ENCODE data around the gene ALOXE3.

The ALOXE3 gene

GRCh38 chr17:8142158-8142886 is 24.0 kb upstream of the ALOXE3 start:
- DNase-seq (ENCODE audit: low read depth in 2 of 2) = no peak

DNA sequence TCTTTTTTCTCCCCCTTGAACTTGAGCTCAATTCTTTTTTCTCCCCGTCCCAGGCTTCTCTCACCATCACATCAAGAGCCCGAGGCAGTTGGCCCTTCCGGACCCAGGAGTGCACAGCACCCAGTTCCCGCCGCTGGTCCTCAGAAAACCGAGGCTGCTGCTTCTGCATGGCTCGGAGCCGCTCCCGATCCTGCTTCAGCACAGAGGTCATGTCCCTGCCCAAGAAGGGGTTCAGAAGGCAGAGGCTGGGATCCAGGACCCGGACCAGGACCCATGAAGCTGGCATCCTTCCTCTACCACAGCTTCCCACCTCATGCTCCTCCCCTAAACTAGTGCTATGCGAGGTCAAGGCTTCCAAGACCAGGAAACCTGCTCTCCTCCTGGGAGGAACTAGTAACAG is 23.4 kb upstream of the ALOXE3 start:
- DNase-seq (ENCODE audit: low read depth in 2 of 2) = no peak

GRCh38 chr17:8141045-8141444 is 22.7 kb upstream of the ALOXE3 start:
- DNase-seq (ENCODE audit: low read depth in 2 of 2) = no peak

DNA sequence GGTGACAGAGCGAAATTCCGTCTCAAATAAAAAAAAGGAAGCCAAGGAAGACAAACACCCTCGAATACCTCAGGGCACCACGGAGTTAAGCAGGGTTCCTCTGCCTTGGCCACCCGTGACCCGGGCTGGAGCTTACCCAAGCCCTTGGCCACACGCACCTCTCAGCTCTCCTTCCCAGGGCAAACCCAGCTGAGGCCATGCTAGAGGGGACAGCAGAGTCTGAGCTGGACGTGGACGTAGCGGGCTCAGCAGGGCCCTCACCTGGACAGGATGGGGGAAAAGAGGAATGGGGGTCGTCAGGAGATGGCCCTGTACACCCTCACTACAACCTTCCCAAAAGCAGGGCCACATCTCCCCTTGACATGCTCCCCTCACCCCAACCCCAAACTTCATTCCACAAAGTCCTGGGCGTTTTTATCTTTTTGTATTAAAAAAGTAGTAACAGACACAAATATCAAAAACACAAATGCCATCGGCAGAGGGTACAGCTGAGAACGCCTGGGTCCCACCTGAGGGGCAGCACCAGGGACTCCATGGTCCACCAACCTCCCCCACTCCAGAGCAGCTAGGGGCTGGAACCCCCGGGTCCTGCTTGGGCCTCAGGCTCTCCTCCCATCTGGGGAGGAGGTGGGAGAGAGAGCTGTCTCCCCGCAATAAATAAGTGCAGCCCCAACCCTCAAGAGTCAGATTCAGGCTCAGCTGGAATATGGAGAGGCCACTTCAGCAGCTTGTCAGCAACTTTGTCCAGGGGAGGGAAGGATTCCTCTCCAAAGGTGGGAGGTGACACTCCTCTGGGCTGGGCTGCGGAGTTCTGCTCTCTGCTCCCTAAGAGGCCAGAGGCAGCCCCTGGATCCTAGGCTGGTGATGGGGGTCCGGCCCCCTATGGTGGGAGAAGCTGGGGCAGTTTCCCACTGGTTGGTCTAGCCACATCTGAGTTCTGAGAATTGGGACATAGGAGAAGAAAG is 22.0 kb upstream of the ALOXE3 start:
- DNase-seq (ENCODE audit: low read depth in 2 of 2) = no peak

- peak; percentile 94 to 95 for DNase-seq (ENCODE audit: low read depth in 2 of 2)
Measured at GRCh38 chr17:8138672-8139371, 20.5 kb upstream of the ALOXE3 start.

- no peak for DNase-seq (ENCODE audit: low read depth in 2 of 2)
Measured at GRCh38 chr17:8138374-8138671, 20.0 kb upstream of the ALOXE3 start.

GRCh38 chr17:8137645-8138373 is 19.5 kb upstream of the ALOXE3 start:
- DNase-seq (ENCODE audit: low read depth in 2 of 2) = no peak

GRCh38 chr17:8133941-8134340 is 15.6 kb upstream of the ALOXE3 start:
- DNase-seq (ENCODE audit: low read depth in 2 of 2) = no peak

DNA sequence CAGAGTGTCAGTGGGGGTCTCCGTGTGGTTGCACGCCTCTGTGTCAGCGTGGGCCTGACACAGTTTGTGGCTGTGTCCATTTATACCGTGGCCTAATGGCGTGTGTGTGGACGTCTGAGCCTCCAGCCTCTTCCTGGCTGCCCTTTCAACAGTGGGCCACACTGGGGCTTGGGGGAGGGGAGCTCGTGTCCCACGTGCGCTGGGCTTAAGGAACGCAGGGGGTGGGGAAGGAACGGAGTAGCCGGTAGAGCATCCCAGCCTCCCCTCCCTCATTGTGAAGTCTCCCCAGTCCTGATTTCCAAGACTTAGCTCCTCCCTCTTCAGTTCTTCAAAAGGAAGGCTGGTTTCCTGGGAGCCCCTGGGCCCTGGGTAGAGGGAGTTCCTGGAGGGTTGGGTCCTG is 15.1 kb upstream of the ALOXE3 start:
- DNase-seq (ENCODE audit: low read depth in 2 of 2) = no peak

DNA sequence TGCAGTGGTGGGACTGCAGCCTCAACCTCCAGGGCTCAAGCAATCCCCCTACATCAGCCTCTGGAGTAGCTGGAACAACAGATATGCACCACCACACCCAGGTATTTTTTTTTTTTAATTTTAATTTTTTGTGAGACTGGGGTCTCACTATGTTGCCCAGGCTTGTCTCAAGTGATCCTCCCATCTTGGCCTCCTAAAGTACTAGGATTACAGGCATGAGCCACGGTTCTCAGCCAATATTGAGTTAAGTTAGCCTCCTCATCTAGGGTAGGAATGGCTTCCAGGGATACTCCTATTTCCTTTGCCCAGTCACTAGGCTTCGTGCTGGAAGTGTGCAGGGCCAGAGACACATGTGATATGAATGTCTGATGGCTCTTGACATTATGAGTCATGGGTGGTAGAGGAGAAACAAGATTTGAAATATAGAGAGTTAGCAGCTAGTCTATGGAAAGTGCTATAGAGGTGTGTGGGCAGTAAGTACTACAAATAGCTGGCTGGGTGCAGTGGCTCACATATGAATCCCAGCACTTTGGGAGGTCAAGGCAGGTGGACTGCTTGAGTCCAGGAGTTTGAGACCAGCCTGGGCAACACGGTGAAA is 13.6 kb upstream of the ALOXE3 start:
- DNase-seq (ENCODE audit: low read depth in 2 of 2) = no peak

- DNase-seq (ENCODE audit: low read depth in 2 of 2) = no peak
Measured at GRCh38 chr17:8128125-8128784, 9.9 kb upstream of the ALOXE3 start.

DNA sequence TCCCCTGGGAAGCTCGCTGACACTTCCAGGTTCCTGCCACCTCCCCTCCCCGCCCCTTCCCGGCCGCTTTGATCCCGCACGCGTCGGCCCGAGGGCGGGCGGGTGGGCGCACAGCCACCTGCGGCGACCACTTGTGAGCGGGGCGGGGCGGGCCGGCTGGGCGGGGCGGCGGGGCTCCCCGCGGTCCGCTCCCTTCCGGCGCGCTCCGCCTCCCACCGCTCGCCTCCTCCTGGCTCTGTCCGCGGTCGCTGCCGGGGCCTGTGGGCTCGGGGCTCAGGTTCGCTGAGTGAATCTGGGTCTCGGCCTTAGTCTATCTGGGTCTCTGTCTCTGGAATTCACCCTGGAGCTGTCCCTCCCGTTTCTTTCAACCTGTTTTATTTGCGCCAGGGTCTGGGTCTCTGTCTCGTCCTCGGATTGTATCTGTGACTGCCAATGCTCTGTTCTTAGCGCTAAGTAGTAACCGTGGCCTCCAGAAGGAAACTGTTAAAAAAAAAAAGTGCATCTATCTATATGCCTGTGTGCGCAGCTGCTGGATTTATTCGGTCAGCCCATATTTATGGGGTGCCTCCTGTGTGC is 8.3 kb upstream of the ALOXE3 start:
- DNase-seq (ENCODE audit: low read depth in 2 of 2) = no peak

DNA sequence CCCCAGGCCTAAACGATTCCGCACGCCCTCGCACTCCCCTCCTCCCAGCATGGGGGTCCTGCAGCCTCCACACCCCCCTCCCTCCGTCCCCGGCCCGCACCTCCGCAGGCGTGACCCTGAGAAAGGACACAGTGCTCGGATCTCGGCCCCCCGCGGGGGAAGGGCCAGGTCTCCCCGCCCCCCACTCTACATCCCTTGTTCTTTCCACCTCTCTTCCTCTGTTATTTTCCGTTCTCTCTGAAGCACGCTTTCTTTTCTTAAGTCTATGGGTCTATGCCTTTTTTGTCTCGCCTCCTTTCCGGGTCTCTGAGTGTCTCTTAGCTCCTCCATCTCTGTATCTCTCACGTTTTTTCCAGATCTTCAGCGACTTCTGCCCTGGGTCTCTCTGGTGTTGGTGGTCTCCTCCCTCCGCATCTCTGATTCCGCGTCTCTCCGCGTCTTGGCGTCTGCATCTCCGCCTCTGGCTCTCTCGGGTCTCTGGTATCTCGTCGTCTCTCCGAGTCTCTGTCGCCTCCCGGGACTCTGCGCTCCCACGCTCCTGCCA is 7.7 kb upstream of the ALOXE3 start:
- DNase-seq (ENCODE audit: low read depth in 2 of 2) = no peak

DNA sequence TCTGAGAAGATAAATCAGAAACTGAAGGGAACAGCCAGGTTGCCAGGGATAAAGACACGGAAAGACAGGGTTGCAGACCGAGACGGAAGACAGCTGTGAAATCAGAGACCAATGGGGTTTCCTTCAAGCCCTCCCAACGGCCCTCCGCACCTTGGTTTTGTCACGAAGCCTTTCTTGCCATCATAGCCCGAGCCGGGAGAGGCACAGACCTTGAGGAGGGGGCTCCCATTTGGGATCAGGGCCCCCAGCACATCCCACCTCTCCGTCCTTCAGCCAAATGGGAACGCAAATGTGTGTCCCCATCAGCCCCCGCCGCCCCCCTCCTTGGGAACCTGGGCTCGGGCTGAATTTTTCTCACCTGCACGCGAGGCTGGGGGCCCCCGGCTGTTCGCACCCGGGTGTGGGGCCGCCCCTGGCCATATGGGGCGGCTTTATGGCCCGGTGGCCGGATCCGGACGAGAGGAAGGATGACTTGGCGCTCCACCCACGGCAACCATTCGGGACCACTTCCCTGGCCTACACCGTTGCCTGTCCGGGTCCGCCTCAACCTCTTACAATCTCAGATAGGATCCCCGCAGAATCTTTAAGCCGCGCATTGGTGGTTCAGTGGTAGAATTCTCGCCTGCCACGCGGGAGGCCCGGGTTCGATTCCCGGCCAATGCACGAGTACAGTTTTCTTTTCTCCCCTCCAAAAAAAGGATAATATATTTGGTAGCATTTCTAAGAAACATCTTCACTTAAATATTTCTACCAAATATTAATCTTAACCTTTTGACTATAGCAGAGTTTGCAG is 7.0 kb upstream of the ALOXE3 start:
- DNase-seq (ENCODE audit: low read depth in 2 of 2) = peak; percentile 85 to 86

DNA sequence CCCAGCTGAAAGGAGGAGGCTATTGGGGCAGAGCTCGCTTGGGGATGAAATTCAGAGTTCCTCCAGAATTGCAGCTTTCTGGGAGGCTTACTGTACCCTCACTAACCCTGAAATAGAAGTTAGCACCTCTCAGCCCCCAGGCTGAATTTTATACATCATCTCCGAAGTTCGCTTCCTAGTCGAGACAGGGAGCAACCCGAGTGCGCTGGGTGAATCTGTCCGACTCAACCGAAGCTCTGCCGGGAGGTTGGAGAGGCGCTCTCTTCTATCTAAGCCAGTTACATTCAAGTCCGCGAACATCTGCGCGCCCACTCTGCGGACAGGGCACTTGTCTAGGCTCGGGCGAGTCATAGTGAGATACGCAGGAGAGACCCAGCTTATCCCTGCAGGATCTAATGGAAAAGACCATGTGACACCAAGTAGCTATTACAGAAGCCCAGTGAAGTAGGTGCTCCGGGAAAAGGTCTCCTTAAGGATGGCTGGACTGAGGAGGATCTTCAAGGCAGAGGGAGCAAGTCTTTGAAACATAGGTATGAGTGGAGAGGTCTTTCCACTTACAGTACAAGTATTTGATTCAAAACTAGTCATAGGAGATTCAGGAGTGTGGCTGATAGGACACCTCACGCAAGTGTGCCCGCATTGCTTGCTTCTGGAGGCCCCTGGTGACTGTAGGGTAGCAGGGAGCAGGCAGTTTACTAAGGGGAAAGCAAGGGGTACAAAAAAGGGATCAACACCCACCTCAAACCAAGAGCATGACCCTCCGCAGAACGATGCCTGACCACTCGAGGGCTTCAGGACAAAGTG is 6.2 kb upstream of the ALOXE3 start:
- DNase-seq (ENCODE audit: low read depth in 2 of 2) = no peak

- no peak for DNase-seq (ENCODE audit: low read depth in 2 of 2)
Measured at GRCh38 chr17:8123695-8124349, 5.5 kb upstream of the ALOXE3 start, which contains the start of gene HES7. TSS of gene HES7 (minus strand) at chr17:8124106. CDS start at chr17:8124084, 22 bp downstream.

- no peak for DNase-seq (ENCODE audit: low read depth in 2 of 2)
Measured at GRCh38 chr17:8122924-8123694, 4.8 kb upstream of the ALOXE3 start.
